HL-60 (cell line): ENCODE results near the gene ATXN7L1.

ENCODE experiments used
- DNase-seq, 2 experiments: peaks; one replicate each; pipeline ENCODE4 v3.0.0-alpha.2; 2010 to 2020; ENCODE audit warnings: low read depth in 1 of 2, low spot score in 1 of 2
- H3K27ac ChIP-seq: fragments of 250-450 bp; sonication (Bioruptor Pico); replicated peaks from 2 replicates; pipeline ENCODE4 v1.5.1; 2020; ENCODE audit warnings: mild to moderate bottlenecking, moderate library complexity
- H3K27me3 ChIP-seq: fragments of 250-450 bp; sonication (Bioruptor Pico); 2 replicates; pipeline ENCODE4 v1.5.1; 2021; ENCODE audit warnings: mild to moderate bottlenecking, moderate library complexity; ENCODE audit not compliant: insufficient read depth, poor library complexity, severe bottlenecking
- H3K4me3 ChIP-seq: replicated peaks from 2 replicates; pipeline ENCODE4 v1.5.1; 2011; ENCODE audit warnings: mild to moderate bottlenecking, control low read depth, low read length; ENCODE audit not compliant: insufficient read depth
- GABPA ChIP-seq: IDR thresholded peaks from 2 replicates; pipeline ENCODE4 v1.6.1; 2012; ENCODE audit warnings: low read depth
- POLR2AphosphoS5 ChIP-seq: IDR thresholded peaks from 2 replicates; pipeline ENCODE4 v1.6.1; 2012; ENCODE audit warnings: low read depth
- SPI1 ChIP-seq: IDR thresholded peaks from 2 replicates; pipeline ENCODE4 v1.6.1; 2012; ENCODE audit warnings: low read depth, mild to moderate bottlenecking, borderline replicate concordance
- TF ChIP-seq, protein P1 (sequence below): IDR thresholded peaks from one replicate; pipeline ENCODE4 v1.5.1; 2011; ENCODE audit warnings: low read length, control low read depth, inconsistent platforms; ENCODE audit not compliant: insufficient read depth
- TF ChIP-seq, protein P2 (sequence below): IDR thresholded peaks from 2 replicates; pipeline ENCODE4 v1.6.1; 2012; ENCODE audit warnings: low read depth; ENCODE audit not compliant: insufficient replicate concordance

The ATXN7L1 gene

DNA sequence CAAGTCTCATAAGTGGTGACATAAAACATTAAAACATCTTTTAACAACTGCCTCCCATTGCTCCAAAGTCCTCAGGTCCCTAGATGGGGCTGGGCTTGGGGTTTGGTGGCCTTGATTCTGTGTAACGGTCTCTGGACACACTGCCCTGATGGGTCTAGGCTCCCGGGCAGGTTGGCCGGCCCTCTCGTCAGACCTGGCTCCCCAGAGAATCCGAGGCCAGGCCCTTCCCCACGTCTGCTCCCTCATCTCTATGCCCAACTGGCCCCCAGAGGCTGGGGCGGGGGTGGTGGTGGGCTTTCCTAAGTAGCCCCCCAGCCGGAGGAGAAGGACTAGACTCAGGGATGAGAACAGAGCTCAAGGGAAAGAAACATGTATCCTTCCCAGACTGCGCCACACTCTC is 263.6 kb downstream of the ATXN7L1 start:
- no peak for DNase-seq
- Histone ChIP-seq H3K4me3 (no peak overlapping the region), H3K27me3 (no peaks in the 10 kb centered on the region), H3K27ac (no peak overlapping the region)
- TF ChIP-seq, protein P1, sequence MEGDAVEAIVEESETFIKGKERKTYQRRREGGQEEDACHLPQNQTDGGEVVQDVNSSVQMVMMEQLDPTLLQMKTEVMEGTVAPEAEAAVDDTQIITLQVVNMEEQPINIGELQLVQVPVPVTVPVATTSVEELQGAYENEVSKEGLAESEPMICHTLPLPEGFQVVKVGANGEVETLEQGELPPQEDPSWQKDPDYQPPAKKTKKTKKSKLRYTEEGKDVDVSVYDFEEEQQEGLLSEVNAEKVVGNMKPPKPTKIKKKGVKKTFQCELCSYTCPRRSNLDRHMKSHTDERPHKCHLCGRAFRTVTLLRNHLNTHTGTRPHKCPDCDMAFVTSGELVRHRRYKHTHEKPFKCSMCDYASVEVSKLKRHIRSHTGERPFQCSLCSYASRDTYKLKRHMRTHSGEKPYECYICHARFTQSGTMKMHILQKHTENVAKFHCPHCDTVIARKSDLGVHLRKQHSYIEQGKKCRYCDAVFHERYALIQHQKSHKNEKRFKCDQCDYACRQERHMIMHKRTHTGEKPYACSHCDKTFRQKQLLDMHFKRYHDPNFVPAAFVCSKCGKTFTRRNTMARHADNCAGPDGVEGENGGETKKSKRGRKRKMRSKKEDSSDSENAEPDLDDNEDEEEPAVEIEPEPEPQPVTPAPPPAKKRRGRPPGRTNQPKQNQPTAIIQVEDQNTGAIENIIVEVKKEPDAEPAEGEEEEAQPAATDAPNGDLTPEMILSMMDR = no peak
- TF ChIP-seq, protein P2, sequence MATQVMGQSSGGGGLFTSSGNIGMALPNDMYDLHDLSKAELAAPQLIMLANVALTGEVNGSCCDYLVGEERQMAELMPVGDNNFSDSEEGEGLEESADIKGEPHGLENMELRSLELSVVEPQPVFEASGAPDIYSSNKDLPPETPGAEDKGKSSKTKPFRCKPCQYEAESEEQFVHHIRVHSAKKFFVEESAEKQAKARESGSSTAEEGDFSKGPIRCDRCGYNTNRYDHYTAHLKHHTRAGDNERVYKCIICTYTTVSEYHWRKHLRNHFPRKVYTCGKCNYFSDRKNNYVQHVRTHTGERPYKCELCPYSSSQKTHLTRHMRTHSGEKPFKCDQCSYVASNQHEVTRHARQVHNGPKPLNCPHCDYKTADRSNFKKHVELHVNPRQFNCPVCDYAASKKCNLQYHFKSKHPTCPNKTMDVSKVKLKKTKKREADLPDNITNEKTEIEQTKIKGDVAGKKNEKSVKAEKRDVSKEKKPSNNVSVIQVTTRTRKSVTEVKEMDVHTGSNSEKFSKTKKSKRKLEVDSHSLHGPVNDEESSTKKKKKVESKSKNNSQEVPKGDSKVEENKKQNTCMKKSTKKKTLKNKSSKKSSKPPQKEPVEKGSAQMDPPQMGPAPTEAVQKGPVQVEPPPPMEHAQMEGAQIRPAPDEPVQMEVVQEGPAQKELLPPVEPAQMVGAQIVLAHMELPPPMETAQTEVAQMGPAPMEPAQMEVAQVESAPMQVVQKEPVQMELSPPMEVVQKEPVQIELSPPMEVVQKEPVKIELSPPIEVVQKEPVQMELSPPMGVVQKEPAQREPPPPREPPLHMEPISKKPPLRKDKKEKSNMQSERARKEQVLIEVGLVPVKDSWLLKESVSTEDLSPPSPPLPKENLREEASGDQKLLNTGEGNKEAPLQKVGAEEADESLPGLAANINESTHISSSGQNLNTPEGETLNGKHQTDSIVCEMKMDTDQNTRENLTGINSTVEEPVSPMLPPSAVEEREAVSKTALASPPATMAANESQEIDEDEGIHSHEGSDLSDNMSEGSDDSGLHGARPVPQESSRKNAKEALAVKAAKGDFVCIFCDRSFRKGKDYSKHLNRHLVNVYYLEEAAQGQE = no peak
- TF ChIP-seq SPI1 (no peak), POLR2AphosphoS5 (no peak), GABPA (no peak)

DNA sequence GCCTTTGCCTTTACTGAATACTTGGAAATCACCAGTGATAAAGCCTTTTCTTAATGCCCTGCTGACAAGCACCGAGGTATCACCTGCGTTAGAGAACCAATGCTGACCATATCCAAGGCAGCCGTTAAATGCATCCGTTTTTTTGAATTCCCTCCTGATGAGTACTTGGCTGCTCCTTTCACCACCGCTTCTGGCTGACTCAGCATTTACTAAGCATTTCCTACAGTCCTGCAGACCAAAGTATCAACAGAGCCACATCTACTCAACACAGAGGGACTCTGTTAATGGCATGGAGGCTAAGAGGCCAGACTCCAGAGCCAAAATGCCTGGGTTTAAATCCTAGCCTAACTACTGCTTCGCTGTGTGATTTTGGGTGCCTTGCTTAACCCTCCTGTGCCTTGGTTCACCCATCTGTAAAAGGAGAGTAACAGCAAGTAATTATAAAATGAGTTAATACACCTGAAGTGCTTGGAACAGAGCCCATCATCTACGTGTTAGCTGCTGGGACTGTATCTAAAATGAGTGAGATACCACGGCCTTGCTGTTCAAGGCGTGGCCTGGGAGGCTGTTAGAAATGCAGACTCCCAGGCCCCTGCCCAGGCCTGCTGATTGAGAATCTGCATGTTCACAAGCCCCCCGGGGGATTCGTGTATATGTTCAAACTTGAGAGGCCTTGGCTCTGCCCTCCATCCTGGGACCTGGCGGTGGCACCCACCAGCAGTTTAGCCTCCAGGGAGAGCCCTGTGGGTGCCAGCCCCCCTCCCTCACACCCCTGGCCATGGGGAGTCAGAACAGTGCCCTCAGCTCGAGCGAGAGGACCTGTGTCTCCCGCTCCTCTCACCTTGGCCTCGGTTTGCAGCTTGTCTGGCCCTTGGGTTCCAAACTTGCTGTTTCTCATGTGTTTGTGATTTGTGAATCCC is 264.3 kb downstream of the ATXN7L1 start:
- no peaks in the 10 kb centered on the region for H3K27me3 ChIP-seq
- no peak overlapping the region for H3K4me3 ChIP-seq
- no peak for DNase-seq
- H3K27ac ChIP-seq = no peak overlapping the region
- TF ChIP-seq POLR2AphosphoS5 (no peak), SPI1 (no peak), GABPA (no peak)
- TF ChIP-seq, protein P2 = no peak
- TF ChIP-seq, protein P1 = no peak

DNA sequence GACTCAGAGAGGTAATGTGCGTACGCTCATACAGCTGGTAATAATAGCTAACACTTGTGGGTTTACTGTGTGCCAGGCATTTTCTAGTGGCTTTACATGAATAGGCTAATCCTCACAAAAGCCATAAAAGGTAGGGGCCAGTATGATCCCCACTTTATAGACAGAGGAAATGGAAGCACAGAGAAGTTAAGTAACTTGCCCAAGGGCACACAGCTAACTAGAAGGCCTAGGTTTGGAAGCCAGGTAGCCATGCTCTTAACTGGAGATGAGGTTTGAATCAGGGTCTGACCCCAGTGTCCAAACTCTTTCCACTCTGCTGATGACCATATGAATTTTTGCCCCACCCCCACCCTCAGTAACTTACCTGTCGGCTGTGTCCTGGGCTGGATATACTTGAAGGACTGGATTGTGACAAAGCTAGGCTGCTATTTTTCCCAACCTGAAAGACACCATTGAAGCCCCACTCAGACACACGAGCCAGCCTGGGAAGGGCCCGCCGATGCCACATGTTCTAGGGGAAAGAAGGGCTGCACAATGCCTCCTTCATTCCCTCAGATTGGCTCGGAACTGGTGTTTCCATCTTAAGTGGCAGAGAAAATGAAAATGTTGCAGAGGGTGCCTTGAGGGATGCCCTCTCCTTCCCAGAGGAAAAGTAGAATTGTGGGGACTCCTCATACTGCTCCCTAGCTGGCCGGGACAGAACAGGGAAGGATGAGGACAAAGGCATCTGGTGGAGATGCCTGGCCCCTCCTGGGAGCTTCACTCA is 266.1 kb downstream of the ATXN7L1 start:
- DNase-seq = no peak
- TF ChIP-seq GABPA (no peak), POLR2AphosphoS5 (no peak), SPI1 (no peak)
- TF ChIP-seq, protein P2 = no peak
- TF ChIP-seq, protein P1 = no peak
- H3K27ac ChIP-seq = no peak overlapping the region

More for the DNA sequence above, 266.1 kb downstream of the ATXN7L1 start:
- no peak overlapping the region for H3K4me3 ChIP-seq
- H3K27me3 ChIP-seq = no peaks in the 10 kb centered on the region
